ENCODE results near the gene NFX1. TPM values are rescaled to one million over a fixed set of nuclear protein-coding genes. Genes with fewer than 3 reads are reported as not detected.

NFX1 gene
- polyA plus RNA-seq, 1 experiment = 32.2 TPM

- no peak for DNase-seq (ENCODE audit: low read depth)
- ChIA-PET POLR2A (no interaction called here), CTCF (interaction anchor here (0.8 kb wide), 1 partner anchor 35 kb away, joined by 3 read pairs; no protein-coding TSS in a partner anchor)
- H3K27me3 ChIP-seq (ENCODE audit: control insufficient read depth, insufficient read depth, low read length) = no peaks in the 10 kb centered on the region
- H3K36me3 ChIP-seq (ENCODE audit: control insufficient read depth, insufficient read depth, low read length) = peaks cover 15% of the 10 kb centered on the region
- no peak overlapping the region for H3K4me3 ChIP-seq (ENCODE audit: low read depth, low read length)
- no peak for TF ChIP-seq CTCF (IDR thresholded peaks at IDR 0.05; ENCODE audit: insufficient read depth, low read depth, low read length)
These were observed 49.9 kb downstream of the NFX1 start for GRCh38 chr9:33340186-33340585.

GRCh38 chr9:33341182-33341581, 50.9 kb downstream of the NFX1 start:
- H3K36me3 ChIP-seq (ENCODE audit: control insufficient read depth, insufficient read depth, low read length) = peaks cover 15% of the 10 kb centered on the region
- no peak overlapping the region for H3K4me3 ChIP-seq (ENCODE audit: low read depth, low read length)
- no peaks in the 10 kb centered on the region for H3K27me3 ChIP-seq (ENCODE audit: control insufficient read depth, insufficient read depth, low read length)
- ChIA-PET POLR2A (no interaction called here), CTCF (no interaction called here)
- no peak for DNase-seq (ENCODE audit: low read depth)
- TF ChIP-seq CTCF (IDR thresholded peaks at IDR 0.05; ENCODE audit: insufficient read depth, low read depth, low read length) = no peak

- Histone ChIP-seq H3K4me3 (ENCODE audit: low read depth, low read length) (no peak overlapping the region), H3K27me3 (ENCODE audit: control insufficient read depth, insufficient read depth, low read length) (no peaks in the 10 kb centered on the region), H3K36me3 (ENCODE audit: control insufficient read depth, insufficient read depth, low read length) (peaks cover 16% of the 10 kb centered on the region)
- ChIA-PET POLR2A (no interaction called here), CTCF (interaction anchor here (2.8 kb wide), 1 partner anchor 31 kb away, joined by 9 read pairs; no protein-coding TSS in a partner anchor)
- TF ChIP-seq CTCF (IDR thresholded peaks at IDR 0.05; ENCODE audit: insufficient read depth, low read depth, low read length) = no peak
- DNase-seq (ENCODE audit: low read depth) = no peak
These were observed 53.8 kb downstream of the NFX1 start for GRCh38 chr9:33344145-33344544.

GRCh38 chr9:33346564-33346963, 56.2 kb downstream of the NFX1 start:
- no peak for DNase-seq (ENCODE audit: low read depth)
- no peak overlapping the region for H3K4me3 ChIP-seq (ENCODE audit: low read depth, low read length)
- POLR2A ChIA-PET = no interaction called here
- no peaks in the 10 kb centered on the region for H3K27me3 ChIP-seq (ENCODE audit: control insufficient read depth, insufficient read depth, low read length)
- peaks cover 11% of the 10 kb centered on the region for H3K36me3 ChIP-seq (ENCODE audit: control insufficient read depth, insufficient read depth, low read length)
- CTCF ChIA-PET = no interaction called here
- no peak for TF ChIP-seq CTCF (IDR thresholded peaks at IDR 0.05; ENCODE audit: insufficient read depth, low read depth, low read length)

GRCh38 chr9:33348998-33349397, 58.7 kb downstream of the NFX1 start:
- no peak for TF ChIP-seq CTCF (IDR thresholded peaks at IDR 0.05; ENCODE audit: insufficient read depth, low read depth, low read length)
- POLR2A ChIA-PET = no interaction called here
- Histone ChIP-seq H3K36me3 (ENCODE audit: control insufficient read depth, insufficient read depth, low read length) (peaks cover 8% of the 10 kb centered on the region), H3K27me3 (ENCODE audit: control insufficient read depth, insufficient read depth, low read length) (no peaks in the 10 kb centered on the region), H3K4me3 (ENCODE audit: low read depth, low read length) (no peak overlapping the region)
- DNase-seq (ENCODE audit: low read depth) = no peak
- CTCF ChIA-PET = no interaction called here
